ENCODE measurements around the gene LCMT1. TPM values are rescaled to one million over a fixed set of nuclear protein-coding genes. Genes with fewer than 3 reads are reported as not detected.
"Not testable (repeated sequence)": the region's sequence is repeated elsewhere in the genome, so short reads cannot be mapped to it uniquely, and the experiment has no call there.

Gene LCMT1
- polyA plus RNA-seq, 4 donors, result 27.0 to 105 (median 31.9) TPM

GRCh38 chr16:25161753-25162367, 50.3 kb downstream of the LCMT1 start:
- Histone ChIP-seq H3K4me3 (ENCODE audit: low read depth in 1 of 3, low read length in 3 of 3) (no peak overlapping the region), H3K27ac (ENCODE audit: low read depth in 1 of 3, low read length in 2 of 3) (no peak overlapping the region), H3K9me3 (ENCODE audit: control insufficient read depth in 2 of 2, insufficient read depth in 1 of 2, low read depth in 1 of 2, low read length in 1 of 2) (no peaks in the 10 kb centered on the region), H3K4me1 (ENCODE audit: control insufficient read depth in 3 of 3, insufficient read depth in 2 of 3, low read depth in 1 of 3, low read length in 2 of 3) (no peaks in the 10 kb centered on the region), H3K27me3 (ENCODE audit: control insufficient read depth in 3 of 3, insufficient read depth in 3 of 3, low read length in 3 of 3) (no peaks in the 10 kb centered on the region), H3K36me3 (ENCODE audit: control insufficient read depth in 3 of 3, insufficient read depth in 2 of 3, low read depth in 1 of 3, low read length in 3 of 3) (peaks cover 12 to 51% (median 13%) of the 10 kb centered on the region in 3 donors)
- FAIRE-seq (no peak), DNase-seq (no peak)
- WGBS, 3 donors, result 95 to 98% (median 97%) methylated on average over 5 of the region's 5 CpGs

- no peaks in the 10 kb centered on the region for H3K27me3 ChIP-seq (ENCODE audit: control insufficient read depth in 3 of 3, insufficient read depth in 3 of 3, low read length in 3 of 3)
- FAIRE-seq, result no peak
- 92 to 97% (median 97%) methylated on average over 1 of the region's 1 CpG for WGBS, 3 donors
- H3K27ac ChIP-seq (ENCODE audit: low read depth in 1 of 3, low read length in 2 of 3), result no peak overlapping the region
- H3K4me1 ChIP-seq (ENCODE audit: control insufficient read depth in 3 of 3, insufficient read depth in 2 of 3, low read depth in 1 of 3, low read length in 2 of 3), result no peaks in the 10 kb centered on the region
- no peak for DNase-seq
- H3K36me3 ChIP-seq (ENCODE audit: control insufficient read depth in 3 of 3, insufficient read depth in 2 of 3, low read depth in 1 of 3, low read length in 3 of 3), result peaks cover 12 to 46% (median 16%) of the 10 kb centered on the region in 3 donors
- no peaks in the 10 kb centered on the region for H3K9me3 ChIP-seq (ENCODE audit: control insufficient read depth in 2 of 2, insufficient read depth in 1 of 2, low read depth in 1 of 2, low read length in 1 of 2)
- H3K4me3 ChIP-seq (ENCODE audit: low read depth in 1 of 3, low read length in 3 of 3), result no peak overlapping the region
Measured at GRCh38 chr16:25163683-25164082, 52.1 kb downstream of the LCMT1 start.

- Histone ChIP-seq H3K4me3 (ENCODE audit: low read depth in 1 of 3, low read length in 3 of 3) (no peak overlapping the region), H3K27ac (ENCODE audit: low read depth in 1 of 3, low read length in 2 of 3) (no peak overlapping the region), H3K9me3 (ENCODE audit: control insufficient read depth in 2 of 2, insufficient read depth in 1 of 2, low read depth in 1 of 2, low read length in 1 of 2) (no peaks in the 10 kb centered on the region), H3K36me3 (ENCODE audit: control insufficient read depth in 3 of 3, insufficient read depth in 2 of 3, low read depth in 1 of 3, low read length in 3 of 3) (peaks cover 17 to 55% (median 20%) of the 10 kb centered on the region in 3 donors), H3K27me3 (ENCODE audit: control insufficient read depth in 3 of 3, insufficient read depth in 3 of 3, low read length in 3 of 3) (no peaks in the 10 kb centered on the region), H3K4me1 (ENCODE audit: control insufficient read depth in 3 of 3, insufficient read depth in 2 of 3, low read depth in 1 of 3, low read length in 2 of 3) (no peaks in the 10 kb centered on the region)
- FAIRE-seq (no peak), DNase-seq (no peak)
- WGBS, 3 donors, result 74 to 79% (median 79%) methylated on average over 5 of the region's 5 CpGs
Measured at GRCh38 chr16:25165284-25165683, 53.7 kb downstream of the LCMT1 start.

GRCh38 chr16:25167920-25168319, 56.4 kb downstream of the LCMT1 start:
- not testable (repeated sequence) for DNase-seq; H3K4me3 ChIP-seq (ENCODE audit: low read depth in 1 of 3, low read length in 3 of 3); H3K9me3 ChIP-seq (ENCODE audit: control insufficient read depth in 2 of 2, insufficient read depth in 1 of 2, low read depth in 1 of 2, low read length in 1 of 2); H3K4me1 ChIP-seq (ENCODE audit: control insufficient read depth in 3 of 3, insufficient read depth in 2 of 3, low read depth in 1 of 3, low read length in 2 of 3); H3K27me3 ChIP-seq (ENCODE audit: control insufficient read depth in 3 of 3, insufficient read depth in 3 of 3, low read length in 3 of 3); H3K27ac ChIP-seq (ENCODE audit: low read depth in 1 of 3, low read length in 2 of 3); FAIRE-seq
- 94 to 99% (median 97%) methylated on average over 9 of the region's 9 CpGs for WGBS, 3 donors
- peaks cover 16 to 65% (median 17%) of the 10 kb centered on the region in 3 donors for H3K36me3 ChIP-seq (ENCODE audit: control insufficient read depth in 3 of 3, insufficient read depth in 2 of 3, low read depth in 1 of 3, low read length in 3 of 3)

GRCh38 chr16:25171390-25171789, 59.8 kb downstream of the LCMT1 start:
- H3K27ac ChIP-seq (ENCODE audit: low read depth in 1 of 3, low read length in 2 of 3), result no peak overlapping the region
- H3K9me3 ChIP-seq (ENCODE audit: control insufficient read depth in 2 of 2, insufficient read depth in 1 of 2, low read depth in 1 of 2, low read length in 1 of 2), result no peaks in the 10 kb centered on the region
- FAIRE-seq (no peak), DNase-seq (no peak)
- 77 to 91% (median 88%) methylated on average over 5 of the region's 5 CpGs for WGBS, 3 donors
- H3K4me1 ChIP-seq (ENCODE audit: control insufficient read depth in 3 of 3, insufficient read depth in 2 of 3, low read depth in 1 of 3, low read length in 2 of 3), result no peaks in the 10 kb centered on the region
- peaks cover 7 to 50% (median 10%) of the 10 kb centered on the region in 3 donors for H3K36me3 ChIP-seq (ENCODE audit: control insufficient read depth in 3 of 3, insufficient read depth in 2 of 3, low read depth in 1 of 3, low read length in 3 of 3)
- H3K4me3 ChIP-seq (ENCODE audit: low read depth in 1 of 3, low read length in 3 of 3), result no peak overlapping the region
- no peaks in the 10 kb centered on the region for H3K27me3 ChIP-seq (ENCODE audit: control insufficient read depth in 3 of 3, insufficient read depth in 3 of 3, low read length in 3 of 3)

- H3K27ac ChIP-seq (ENCODE audit: low read depth in 1 of 3, low read length in 2 of 3), result no peak overlapping the region
- peaks cover 5 to 43% (median 8%) of the 10 kb centered on the region in 3 donors for H3K36me3 ChIP-seq (ENCODE audit: control insufficient read depth in 3 of 3, insufficient read depth in 2 of 3, low read depth in 1 of 3, low read length in 3 of 3)
- no peak overlapping the region for H3K4me3 ChIP-seq (ENCODE audit: low read depth in 1 of 3, low read length in 3 of 3)
- no peaks in the 10 kb centered on the region for H3K9me3 ChIP-seq (ENCODE audit: control insufficient read depth in 2 of 2, insufficient read depth in 1 of 2, low read depth in 1 of 2, low read length in 1 of 2)
- WGBS, 3 donors, result 87 to 96% (median 95%) methylated on average over 8 of the region's 8 CpGs
- H3K27me3 ChIP-seq (ENCODE audit: control insufficient read depth in 3 of 3, insufficient read depth in 3 of 3, low read length in 3 of 3), result no peaks in the 10 kb centered on the region
- peaks cover 0 to 1% (median 0%) of the 10 kb centered on the region in 3 donors for H3K4me1 ChIP-seq (ENCODE audit: control insufficient read depth in 3 of 3, insufficient read depth in 2 of 3, low read depth in 1 of 3, low read length in 2 of 3)
- DNase-seq (no peak), FAIRE-seq (no peak)
Measured at GRCh38 chr16:25172831-25173230, 61.3 kb downstream of the LCMT1 start.

- 94 to 95% (median 94%) methylated on average over 2 of the region's 2 CpGs for WGBS, 3 donors
- peaks cover 2 to 46% (median 3%) of the 10 kb centered on the region in 3 donors for H3K36me3 ChIP-seq (ENCODE audit: control insufficient read depth in 3 of 3, insufficient read depth in 2 of 3, low read depth in 1 of 3, low read length in 3 of 3)
- no peaks in the 10 kb centered on the region for H3K27me3 ChIP-seq (ENCODE audit: control insufficient read depth in 3 of 3, insufficient read depth in 3 of 3, low read length in 3 of 3)
- DNase-seq (no peak), FAIRE-seq (no peak)
- no peaks in the 10 kb centered on the region for H3K9me3 ChIP-seq (ENCODE audit: control insufficient read depth in 2 of 2, insufficient read depth in 1 of 2, low read depth in 1 of 2, low read length in 1 of 2)
- no peak overlapping the region for H3K4me3 ChIP-seq (ENCODE audit: low read depth in 1 of 3, low read length in 3 of 3)
- no peak overlapping the region for H3K27ac ChIP-seq (ENCODE audit: low read depth in 1 of 3, low read length in 2 of 3)
- H3K4me1 ChIP-seq (ENCODE audit: control insufficient read depth in 3 of 3, insufficient read depth in 2 of 3, low read depth in 1 of 3, low read length in 2 of 3), result peaks cover 0 to 9% (median 0%) of the 10 kb centered on the region in 3 donors
Measured at GRCh38 chr16:25174285-25174684, 62.7 kb downstream of the LCMT1 start.

GRCh38 chr16:25176136-25176535, 64.6 kb downstream of the LCMT1 start:
- H3K9me3 ChIP-seq (ENCODE audit: control insufficient read depth in 2 of 2, insufficient read depth in 1 of 2, low read depth in 1 of 2, low read length in 1 of 2), result no peaks in the 10 kb centered on the region
- H3K27me3 ChIP-seq (ENCODE audit: control insufficient read depth in 3 of 3, insufficient read depth in 3 of 3, low read length in 3 of 3), result no peaks in the 10 kb centered on the region
- no peak for FAIRE-seq
- no peak overlapping the region for H3K4me3 ChIP-seq (ENCODE audit: low read depth in 1 of 3, low read length in 3 of 3)
- H3K4me1 ChIP-seq (ENCODE audit: control insufficient read depth in 3 of 3, insufficient read depth in 2 of 3, low read depth in 1 of 3, low read length in 2 of 3), result peaks cover 0 to 9% (median 0%) of the 10 kb centered on the region in 3 donors
- H3K27ac ChIP-seq (ENCODE audit: low read depth in 1 of 3, low read length in 2 of 3), result no peak overlapping the region
- DNase-seq, result peak in 1 of 2 donors; percentile 21
- peaks cover 2 to 34% (median 3%) of the 10 kb centered on the region in 3 donors for H3K36me3 ChIP-seq (ENCODE audit: control insufficient read depth in 3 of 3, insufficient read depth in 2 of 3, low read depth in 1 of 3, low read length in 3 of 3)
- 87 to 92% (median 91%) methylated on average over 7 of the region's 7 CpGs for WGBS, 3 donors

- Histone ChIP-seq H3K4me3 (ENCODE audit: low read depth in 1 of 3, low read length in 3 of 3) (no peak overlapping the region), H3K27ac (ENCODE audit: low read depth in 1 of 3, low read length in 2 of 3) (peak overlapping the region in 1 of 3 donors; percentile 83), H3K9me3 (ENCODE audit: control insufficient read depth in 2 of 2, insufficient read depth in 1 of 2, low read depth in 1 of 2, low read length in 1 of 2) (no peaks in the 10 kb centered on the region), H3K4me1 (ENCODE audit: control insufficient read depth in 3 of 3, insufficient read depth in 2 of 3, low read depth in 1 of 3, low read length in 2 of 3) (peaks cover 0 to 9% (median 0%) of the 10 kb centered on the region in 3 donors), H3K36me3 (ENCODE audit: control insufficient read depth in 3 of 3, insufficient read depth in 2 of 3, low read depth in 1 of 3, low read length in 3 of 3) (peaks cover 2 to 30% (median 3%) of the 10 kb centered on the region in 3 donors), H3K27me3 (ENCODE audit: control insufficient read depth in 3 of 3, insufficient read depth in 3 of 3, low read length in 3 of 3) (no peaks in the 10 kb centered on the region)
- DNase-seq (no peak), FAIRE-seq (no peak)
- WGBS, 3 donors, result 24 to 58% (median 41%) methylated on average over 3 of the region's 3 CpGs
Measured at GRCh38 chr16:25177512-25177830, 65.9 kb downstream of the LCMT1 start.
